ENCODE measurements around the gene TEAD2.

GRCh38 chr19:49316284-49316683 lies 45.9 kb downstream of the TEAD2 start:
- TF ChIP-seq CTCF (IDR thresholded peaks at IDR 0.05 in 8 of 11, conservative IDR thresholded peaks at IDR 0.05 in 3 of 11), result no peak
- no peak for TF ChIP-seq POLR2A (IDR thresholded peaks at IDR 0.05)
